NOMO-1 treated with DMSO at 0.1 percent for 48 hours (cell line): ENCODE results near the gene RPS6KA5.
"Not testable (repeated sequence)": the region's sequence is repeated elsewhere in the genome, so short reads cannot be mapped to it uniquely, and the experiment has no call there.

Experiments used
- DNase-seq: peaks from one replicate; lab custom pipeline; 2025; ENCODE audit not compliant: unreplicated experiment; lab: John Stamatoyannopoulos, UW

The RPS6KA5 gene

DNA sequence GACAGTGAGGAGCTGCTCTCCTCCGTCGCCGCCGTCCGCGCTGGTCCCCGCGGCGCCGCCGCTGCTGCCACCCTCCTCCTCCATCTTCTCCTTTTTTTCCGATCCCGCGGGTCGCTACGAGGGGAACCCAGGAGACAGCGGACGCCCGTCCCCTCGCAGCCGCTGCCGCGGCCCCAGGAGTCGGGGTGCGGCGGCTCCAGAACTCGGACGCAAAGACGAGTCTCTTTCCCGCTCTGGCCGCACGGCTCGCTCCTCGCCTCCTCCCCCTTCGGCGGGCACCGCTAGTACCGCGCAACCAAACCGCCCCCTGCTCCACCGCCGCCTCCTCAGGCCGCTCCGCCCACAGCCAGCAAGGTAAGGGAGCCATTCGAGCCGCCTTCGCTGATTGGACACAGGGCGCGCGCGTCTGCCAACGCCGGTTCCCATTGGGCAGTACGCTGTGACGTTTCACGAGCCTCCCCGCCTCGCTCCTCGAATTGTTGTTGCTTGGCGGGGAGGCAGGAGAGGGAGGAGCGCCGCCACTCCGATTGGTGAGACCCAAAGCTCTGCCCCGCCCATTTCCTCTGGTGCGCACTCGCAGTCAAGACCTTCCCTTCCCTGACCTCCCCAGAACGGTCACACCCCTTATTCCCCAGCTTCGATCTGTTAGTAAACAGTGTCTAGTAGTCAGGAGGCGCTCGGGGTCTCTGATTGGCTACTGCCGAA, at the start of gene RPS6KA5:
Gene RPS6KA5 (minus strand): TSS at position 291 of the 705 bp plus-strand sequence. CDS start 207 bp downstream, at position 84.
- DNase-seq: peak; percentile 100

DNA sequence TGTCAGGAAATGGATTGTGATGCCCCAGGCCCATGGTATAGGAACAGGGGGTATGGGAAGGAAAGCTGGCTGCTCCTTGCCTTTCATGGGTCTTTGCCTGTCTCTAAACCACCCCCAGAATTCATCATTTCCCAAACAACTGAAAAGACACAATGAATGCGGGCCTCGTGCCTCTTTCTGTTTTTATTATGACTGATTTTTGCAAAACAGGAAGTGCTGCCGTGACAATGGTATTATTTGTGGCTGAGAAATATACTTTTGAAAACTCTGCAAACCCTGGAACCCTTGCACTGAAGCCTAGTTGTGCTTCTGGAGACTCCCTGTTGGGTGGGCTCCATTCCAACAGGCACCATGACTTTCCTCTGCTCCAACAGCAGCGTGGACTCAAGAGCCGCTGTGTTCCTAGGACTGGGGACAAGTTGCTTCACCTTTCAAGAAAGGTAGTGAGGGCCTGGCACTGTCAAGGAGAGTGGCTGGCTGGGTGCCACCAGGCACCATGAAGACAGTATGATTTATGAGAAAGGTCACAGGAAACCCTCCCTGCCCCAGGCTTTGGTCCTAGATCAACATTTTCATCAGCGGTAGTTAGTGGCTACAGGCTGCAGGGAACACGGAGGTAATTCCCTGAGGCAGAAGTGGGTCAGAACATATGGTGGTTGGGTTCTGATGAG, 48.6 kb upstream of the RPS6KA5 start:
- DNase-seq: peak; percentile 55

DNA sequence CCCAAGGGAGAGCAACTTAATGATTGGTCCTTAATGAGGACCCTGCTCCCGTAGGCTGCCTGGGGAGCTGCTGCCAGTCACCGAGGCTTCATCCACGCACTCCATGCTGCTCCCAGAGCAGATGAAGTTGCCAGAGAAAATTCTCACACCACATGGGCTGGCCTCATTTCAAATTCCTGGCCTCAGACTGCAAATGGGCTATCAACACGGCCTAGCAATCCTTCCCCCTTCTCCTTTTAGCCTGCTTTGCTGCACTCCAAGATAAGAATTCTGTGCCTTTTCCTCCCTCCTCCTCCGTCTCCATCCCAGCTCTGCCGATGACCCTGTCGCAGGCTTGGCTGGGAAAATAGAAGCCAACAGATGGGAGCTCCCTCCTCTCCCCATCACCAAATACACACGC, 42.7 kb upstream of the RPS6KA5 start:
- DNase-seq: no peak

DNA sequence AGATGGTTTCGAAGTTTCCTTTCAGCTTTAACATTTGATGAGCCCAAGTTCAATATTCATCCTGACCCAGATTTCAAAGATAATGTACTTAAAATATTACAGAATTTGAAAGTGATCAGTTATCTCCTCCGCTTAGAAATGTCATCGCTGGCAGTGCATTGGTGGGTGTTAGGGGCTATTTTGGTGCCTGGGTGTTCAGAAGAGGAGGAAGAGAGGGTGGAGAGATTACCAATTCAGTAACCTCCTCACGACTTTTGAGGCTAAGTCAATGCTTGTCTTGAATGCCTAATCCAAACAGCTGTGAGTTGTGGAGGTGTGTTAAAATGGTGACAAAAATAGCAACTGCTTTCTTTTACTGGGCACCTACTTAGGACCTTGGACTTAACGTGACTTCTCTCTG, 39.7 kb upstream of the RPS6KA5 start:
- DNase-seq: no peak

DNA sequence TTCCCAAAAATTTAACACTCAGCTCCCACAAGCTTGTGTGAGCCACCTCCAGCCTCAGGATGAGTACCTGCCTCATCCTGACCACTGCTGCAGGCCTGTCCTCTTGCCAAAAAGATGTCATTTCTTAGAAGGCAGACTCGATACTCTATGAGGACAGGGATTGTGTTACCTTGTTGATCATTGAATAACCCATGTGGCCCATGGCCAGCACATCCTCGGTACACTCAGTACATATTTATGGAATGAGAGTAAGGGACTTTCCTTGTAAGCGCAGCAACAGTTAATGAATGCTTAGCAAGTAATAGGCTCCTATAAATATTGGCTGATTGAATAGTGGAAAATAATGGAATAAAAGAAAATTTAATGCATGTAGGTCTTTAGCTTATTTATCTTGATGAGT, 38.1 kb upstream of the RPS6KA5 start:
- DNase-seq: no peak

DNA sequence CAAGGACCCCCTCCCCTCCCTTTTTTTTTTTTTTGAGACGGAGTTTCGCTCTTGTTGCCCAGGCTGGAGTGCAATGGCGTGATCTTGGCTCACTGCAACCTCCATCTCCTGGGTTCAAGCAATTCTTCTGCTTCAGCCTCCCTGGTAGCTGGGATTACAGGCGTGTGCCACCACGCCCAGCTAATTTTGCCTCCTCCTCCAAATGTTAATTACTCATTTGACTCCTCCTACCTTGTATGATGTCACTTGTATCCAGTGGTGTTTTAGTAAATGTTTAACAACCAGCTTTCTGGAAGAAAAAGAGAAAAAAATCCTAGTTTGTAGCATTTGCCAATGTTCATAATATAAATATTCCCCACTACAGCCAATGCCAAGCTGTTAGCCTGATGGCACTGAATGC, 37.2 kb upstream of the RPS6KA5 start:
- DNase-seq: not testable (repeated sequence)

DNA sequence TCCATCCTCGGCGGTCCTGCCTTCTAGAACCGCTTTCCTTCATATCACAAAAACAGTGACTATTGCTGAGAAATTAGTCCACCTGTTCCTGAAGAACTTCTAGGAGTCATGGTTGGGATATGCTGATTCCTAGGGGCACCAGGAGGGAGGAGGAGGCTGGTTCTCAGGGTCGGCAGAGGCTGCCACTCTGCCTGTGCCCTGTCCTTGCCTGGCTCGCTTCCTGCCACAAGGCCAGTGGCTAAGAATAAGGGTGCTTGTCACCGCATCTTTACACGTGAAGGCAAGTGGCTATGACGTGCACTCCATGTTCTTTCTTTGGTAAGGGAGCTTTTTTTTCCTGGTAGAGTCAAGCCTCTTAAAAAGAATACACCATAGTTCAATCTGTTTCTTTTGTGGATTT, 34.7 kb upstream of the RPS6KA5 start:
- no peak for DNase-seq

DNA sequence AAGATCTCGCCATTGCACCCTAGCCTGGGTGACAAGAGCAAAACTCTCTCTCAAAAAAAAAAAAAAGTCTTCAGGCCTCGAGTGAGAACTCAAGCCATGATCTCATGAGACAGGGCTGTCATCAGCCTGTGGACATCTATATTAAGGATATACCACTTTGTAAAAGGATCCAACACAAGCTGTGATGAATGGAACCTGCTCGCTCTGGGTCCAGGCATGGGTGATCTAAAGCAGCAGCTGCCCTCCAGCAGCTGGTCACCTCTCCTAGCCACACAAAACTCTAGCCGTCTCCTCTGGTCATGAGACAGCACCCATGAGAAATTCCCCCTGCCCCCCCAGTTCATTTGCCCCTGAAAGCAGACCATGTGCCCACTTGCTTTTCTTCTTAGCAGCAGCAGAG, 34.3 kb upstream of the RPS6KA5 start:
- no peak for DNase-seq

DNA sequence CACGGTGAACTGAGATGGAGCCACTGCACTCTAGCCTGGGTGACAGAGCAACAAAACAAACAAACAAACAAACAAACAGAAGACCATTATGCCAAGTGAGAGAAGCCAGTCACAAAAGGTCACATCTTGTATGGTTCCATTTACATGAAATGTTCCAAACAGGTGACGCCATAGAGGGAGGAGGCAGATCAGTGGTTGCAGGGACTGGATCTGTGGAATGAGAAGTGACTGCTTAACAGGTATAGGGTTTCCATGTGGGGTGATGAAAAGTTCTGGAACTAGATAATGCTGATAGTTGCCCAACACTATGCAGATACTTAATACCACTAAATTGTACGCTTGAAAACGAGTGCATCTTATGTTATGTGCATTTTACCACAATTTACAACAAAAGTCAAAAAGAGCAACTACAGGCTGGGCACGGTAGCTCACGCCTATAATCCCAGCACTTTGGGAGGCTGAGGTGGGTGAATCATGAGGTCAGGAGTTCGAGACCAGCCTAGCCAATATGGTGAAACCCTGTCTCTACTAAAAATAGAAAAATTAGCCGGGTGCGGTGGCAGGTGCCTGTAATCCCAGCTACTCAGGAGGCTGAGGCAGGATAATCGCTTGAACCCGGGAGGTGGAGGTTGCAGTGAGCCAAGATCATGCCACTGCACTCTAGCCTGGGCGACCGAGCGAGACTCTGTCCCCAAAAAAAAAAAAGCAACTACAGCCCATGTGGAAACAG, 33.5 kb upstream of the RPS6KA5 start:
- not testable (repeated sequence) for DNase-seq

DNA sequence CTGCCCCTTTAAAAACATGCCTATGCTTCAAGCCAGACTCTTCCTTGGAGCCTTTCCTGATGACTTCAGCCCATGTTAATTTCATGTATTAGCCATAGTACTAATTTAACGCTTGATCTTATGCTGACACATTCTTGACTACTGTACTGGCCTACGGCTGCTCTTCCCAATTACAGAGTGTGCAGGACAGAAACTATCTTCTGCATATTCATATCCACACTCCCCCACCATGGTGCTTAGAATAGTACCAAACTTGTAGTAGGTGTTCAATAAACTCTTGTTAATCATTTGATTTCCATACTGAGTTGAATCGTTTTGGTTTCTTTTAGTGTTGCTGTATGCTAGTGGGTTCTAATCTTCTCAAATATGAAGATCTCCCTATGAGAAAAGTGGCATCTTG, 31.6 kb upstream of the RPS6KA5 start:
- no peak for DNase-seq

DNA sequence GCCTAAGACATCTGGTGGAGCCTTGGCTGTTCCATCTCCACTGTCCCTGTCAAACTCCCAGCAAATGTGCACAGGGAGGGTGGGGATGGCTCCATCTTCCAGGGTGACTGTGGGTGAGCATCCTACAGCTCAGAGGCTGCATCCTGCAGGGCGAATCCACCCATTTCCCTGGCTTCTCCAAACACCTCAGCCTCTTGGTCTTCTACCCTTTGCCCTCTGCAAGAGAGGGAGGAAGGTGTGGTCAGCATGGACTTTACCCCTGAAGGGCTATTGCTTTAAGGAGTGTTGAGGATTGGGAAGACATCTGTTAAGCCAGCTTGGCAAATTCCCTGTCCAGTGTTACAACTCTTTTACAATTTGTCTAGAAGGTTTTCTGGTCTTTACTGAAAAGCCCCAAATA, 30.3 kb upstream of the RPS6KA5 start:
- no peak for DNase-seq

DNA sequence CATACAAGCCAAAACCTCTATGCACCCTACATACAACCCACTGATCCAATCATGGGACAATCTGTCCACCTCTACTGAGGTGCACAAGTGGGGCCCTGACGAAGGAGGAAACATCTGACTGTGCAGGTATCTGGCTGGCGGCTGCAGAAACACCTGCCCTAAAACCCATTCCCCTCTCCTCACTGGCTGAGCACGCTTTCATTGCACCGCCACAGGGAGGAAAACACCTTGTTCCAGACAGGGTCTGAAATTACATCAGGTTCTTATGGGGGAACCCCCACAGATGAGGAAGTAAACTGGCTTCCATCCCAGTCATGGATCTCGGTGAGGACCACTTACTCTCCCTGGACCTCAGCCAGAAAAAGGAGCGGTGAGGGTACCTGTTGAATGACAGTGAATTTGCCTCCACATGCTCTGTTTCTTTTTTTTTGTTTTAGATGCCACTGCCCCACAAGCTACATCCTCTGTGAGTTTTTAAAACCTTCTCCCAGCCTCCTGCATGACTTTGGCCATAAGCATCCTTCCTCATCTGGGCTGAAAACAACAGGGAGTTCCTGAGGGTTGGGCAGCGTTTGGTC, 29.6 kb upstream of the RPS6KA5 start:
- DNase-seq: no peak

DNA sequence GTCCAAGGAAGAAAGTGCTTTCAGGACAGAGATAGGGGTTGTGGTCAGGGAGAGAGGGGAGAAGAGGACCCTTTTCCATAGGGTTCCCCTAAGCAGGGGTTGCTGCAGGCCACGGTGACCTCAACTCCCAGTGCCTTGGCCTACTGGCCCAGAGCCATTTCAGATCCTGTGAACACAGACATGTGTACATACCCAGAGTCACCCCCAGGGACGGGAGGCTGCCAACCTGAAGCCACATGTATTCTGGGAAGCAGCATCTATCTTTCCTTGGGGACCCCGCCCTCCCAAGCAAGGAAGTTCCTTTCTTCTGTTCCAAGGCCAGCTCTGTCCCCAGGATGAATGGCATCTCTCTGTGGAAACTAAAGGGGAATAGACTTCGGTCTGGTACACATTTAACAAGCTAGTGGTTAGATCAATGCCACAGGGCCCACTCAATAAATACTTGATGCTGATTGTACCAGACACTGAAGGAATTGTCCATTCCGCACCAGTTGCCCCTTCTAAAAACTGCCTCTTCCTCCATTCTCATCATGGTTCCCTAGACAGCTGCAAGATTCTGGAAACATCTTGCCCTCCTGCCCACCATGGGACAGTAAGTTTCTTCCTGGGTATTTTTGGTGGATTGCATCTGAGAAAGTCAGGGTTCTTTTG, 28.3 kb upstream of the RPS6KA5 start:
- no peak for DNase-seq

DNA sequence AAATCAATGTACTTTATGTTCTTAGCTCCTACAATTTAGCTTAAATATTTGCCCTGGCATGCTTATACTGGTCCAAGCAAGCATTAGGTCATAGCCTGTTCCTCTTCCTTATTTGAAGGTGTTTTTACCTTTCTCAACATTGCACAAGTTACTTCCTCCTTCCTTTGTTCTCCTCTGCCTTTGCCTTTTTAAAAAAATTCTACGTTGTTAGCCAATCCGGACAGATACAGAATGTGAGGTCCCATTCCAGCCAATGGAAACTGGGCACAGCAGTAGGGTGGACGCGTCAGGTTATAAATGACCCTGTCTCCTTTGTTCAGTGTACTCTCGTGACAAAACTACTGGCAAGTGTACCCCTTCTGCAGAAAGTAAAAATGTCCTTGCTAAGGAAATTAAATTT, 27.0 kb upstream of the RPS6KA5 start:
- DNase-seq: not testable (repeated sequence)

DNA sequence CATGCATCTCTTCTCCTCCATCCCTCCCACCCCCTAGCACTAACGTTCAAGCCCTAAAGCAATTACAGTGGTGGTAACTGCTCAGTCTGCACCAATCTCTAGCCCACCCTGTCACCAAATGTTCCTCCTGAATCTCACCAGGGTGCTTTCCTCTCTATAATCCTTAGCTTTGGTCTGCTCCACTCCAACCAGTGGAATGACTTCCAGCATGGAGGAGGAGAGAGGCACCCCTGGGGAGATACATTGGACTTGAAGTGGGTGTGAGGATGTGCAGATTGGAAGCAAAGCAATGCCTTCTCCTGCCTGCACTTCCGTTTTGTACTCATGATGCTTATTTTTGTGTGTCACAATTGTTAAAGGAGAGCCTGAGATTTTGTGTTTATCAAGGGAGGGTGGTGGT, 24.1 kb upstream of the RPS6KA5 start:
- no peak for DNase-seq

DNA sequence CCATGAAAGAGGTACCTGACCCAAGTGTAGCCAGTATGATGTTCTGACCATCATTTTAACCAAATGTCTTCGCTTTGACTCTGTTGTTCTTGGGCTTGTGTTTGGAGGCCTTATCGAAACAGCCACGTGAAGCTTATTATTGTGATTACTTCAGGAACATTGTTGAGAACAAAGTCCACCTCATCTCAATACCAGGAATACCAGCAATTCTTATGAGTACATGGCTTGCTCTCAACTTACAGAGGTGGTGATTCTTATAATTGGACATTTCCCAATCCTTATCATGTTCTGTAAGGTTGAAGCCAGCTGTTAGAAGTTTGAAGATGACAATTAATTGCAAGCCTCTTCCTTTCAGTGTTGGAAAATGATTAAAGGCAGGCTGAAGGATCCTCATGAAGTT, 21.8 kb upstream of the RPS6KA5 start:
- no peak for DNase-seq

DNA sequence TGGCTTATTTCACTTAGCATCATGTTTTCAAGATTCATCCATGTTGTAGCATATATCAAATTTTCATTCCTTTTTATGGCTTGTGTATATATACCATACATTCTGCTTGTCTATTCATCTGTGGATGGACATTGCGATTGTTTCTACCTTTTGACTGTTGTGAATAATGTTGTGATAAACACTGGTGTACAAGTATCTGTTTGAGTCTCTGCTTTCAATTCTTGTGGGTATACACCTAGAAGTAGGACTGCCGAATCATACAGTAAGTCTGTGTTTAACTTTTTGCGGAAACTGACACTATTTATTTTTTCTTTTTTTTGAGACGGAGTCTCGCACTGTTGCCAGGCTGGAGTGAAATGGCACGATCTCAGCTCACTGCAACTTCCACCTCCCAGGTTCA, 19.6 kb upstream of the RPS6KA5 start:
- no peak for DNase-seq

DNA sequence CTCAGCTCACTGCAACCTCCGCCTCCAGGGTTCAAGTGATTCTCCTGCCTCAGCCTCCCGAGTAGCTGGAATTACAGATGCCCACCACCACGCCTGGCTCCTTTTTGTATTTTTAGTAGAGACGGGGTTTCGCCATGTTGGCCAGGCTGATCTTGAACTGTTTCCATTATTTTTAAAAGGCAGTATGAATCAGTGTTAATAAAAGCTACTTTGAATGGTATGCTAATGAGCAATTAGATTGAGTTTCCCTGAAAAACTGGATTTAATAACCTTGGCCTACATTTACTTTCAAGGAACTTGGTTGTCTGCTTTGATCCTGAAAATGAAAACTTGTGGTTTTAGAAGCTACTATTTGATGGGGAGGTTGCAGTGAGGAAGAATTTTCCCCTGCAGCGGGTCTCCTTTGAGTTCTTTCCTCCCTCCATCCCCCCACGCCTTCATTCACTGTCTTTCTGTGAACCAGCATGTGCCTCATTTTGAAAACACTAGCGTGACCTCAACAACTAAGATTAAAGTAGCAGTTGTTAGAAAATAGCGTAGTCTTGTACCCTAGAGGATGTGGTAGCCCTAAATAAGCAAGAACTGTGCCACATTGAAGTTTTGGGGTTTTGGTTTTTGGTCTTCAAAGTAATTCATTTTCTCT, 17.8 kb upstream of the RPS6KA5 start:
- DNase-seq: no peak

DNA sequence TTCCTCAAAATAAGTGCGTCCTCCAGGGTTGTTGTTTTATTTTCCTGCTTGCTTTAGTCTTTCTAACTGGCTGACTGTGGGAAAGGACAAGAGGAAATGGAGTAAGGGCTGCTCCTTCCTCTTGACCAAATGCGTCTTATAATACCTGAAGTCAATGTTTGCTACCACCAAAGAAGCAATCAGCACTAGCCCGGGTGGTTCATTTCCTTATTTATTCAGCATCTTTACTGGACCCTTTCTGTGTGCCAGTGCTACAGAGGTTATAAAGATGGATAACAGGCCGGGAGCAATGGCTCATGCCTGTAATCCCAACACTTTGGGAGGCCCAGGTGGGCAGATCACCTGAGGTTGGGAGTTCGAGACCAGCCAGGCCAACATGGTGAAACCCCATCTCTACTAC, 15.1 kb upstream of the RPS6KA5 start:
- DNase-seq: no peak

DNA sequence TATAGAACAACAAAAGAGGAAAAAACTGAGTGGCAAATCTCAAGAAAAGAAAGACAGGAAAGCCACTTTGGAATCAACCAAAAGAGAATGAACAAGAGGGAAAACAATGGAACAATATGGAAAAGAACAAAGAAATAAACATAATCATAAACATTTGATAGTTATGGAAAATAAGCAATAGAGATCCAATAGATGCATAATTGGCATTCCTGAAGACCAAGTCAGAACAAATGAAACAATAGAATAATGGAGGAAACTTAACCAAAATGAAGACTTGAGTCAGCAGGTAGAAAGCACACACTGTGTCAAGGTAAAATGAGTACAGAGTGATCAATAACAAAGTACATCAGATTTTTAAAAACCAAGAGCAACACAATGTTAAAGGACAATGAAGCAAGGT, 10.1 kb upstream of the RPS6KA5 start:
- no peak for DNase-seq

DNA sequence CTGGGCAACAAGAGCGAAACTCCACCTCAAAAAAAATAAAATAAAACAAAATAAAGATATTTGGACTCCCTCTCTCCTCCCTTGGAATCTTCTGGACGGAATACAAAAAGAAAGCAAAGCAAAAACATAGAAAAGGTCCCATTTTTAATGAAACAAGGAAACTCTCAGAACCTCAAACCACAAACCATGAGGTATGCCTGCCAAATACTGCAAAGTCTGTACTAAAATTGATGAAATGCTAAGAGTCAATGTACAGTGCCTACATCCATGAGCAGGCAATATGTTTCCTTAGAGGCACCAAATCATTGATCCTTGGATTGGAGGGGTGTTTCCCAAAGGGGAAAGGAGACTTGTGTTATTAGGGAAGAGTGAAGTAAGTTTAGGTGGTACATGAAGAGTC, 8.2 kb upstream of the RPS6KA5 start:
- no peak for DNase-seq
